Fibroblast of lung (primary cell): ENCODE results near the gene MB21D2. TPM values are rescaled to one million over a fixed set of nuclear protein-coding genes. Genes with fewer than 3 reads are reported as not detected.

Experiments
- DNase-seq, 2 donors: peaks; one replicate each; pipeline versions ENCODE4 v3.0.0 to v3.0.0-alpha.2; 2010; ENCODE audit warnings: low read depth in 2 of 2
- H2AFZ ChIP-seq: 2 replicates; pipeline ENCODE4 v1.5.1; 2012; ENCODE audit warnings: low read length, control low read depth, inconsistent platforms
- H3K27ac ChIP-seq: 2 replicates; pipeline ENCODE4 v1.5.1; 2011; ENCODE audit warnings: low read length, control low read depth; ENCODE audit not compliant: insufficient read depth
- H3K27me3 ChIP-seq: 2 replicates; pipeline ENCODE4 v1.5.1; 2011; ENCODE audit warnings: mild to moderate bottlenecking, low read length; ENCODE audit not compliant: control insufficient read depth, insufficient read depth
- H3K36me3 ChIP-seq: 2 replicates; pipeline ENCODE4 v1.5.1; 2011; ENCODE audit warnings: low read length; ENCODE audit not compliant: control insufficient read depth, insufficient read depth
- H3K4me1 ChIP-seq: 2 replicates; pipeline ENCODE4 v1.5.1; 2011; ENCODE audit warnings: low read length; ENCODE audit not compliant: control insufficient read depth, insufficient read depth; ENCODE audit errors: extremely low read depth
- H3K4me2 ChIP-seq: 2 replicates; pipeline ENCODE4 v1.5.1; 2011; ENCODE audit warnings: low read length, control low read depth; ENCODE audit not compliant: insufficient read depth; ENCODE audit errors: extremely low read depth
- H3K4me3 ChIP-seq, 4 experiments: fragments of 200-600 bp in 1 of 4; sonication (generic) in 1 of 4; replicated peaks in 1 of 4; 2 replicates each; pipeline ENCODE4 v1.5.1; 2011 to 2016; ENCODE audit warnings: low read length in 4 of 4, low read depth in 3 of 4, mild to moderate bottlenecking in 3 of 4, control low read depth in 2 of 4, inconsistent platforms in 1 of 4, mixed read lengths in 1 of 4; ENCODE audit not compliant: insufficient read depth in 1 of 4; ENCODE audit errors: control extremely low read depth in 1 of 4
- H3K79me2 ChIP-seq: 2 replicates; pipeline ENCODE4 v1.5.1; 2012; ENCODE audit warnings: mild to moderate bottlenecking, low read length, inconsistent platforms; ENCODE audit not compliant: control insufficient read depth, insufficient read depth
- H3K9ac ChIP-seq: 2 replicates; pipeline ENCODE4 v1.5.1; 2011; ENCODE audit warnings: mild to moderate bottlenecking, low read length, control low read depth; ENCODE audit not compliant: insufficient read depth
- H3K9me3 ChIP-seq: 2 replicates; pipeline ENCODE4 v1.5.1; 2012; ENCODE audit warnings: low read depth, low read length; ENCODE audit not compliant: control insufficient read depth, insufficient read depth
- H4K20me1 ChIP-seq: 2 replicates; pipeline ENCODE4 v1.5.1; 2011; ENCODE audit warnings: low read length; ENCODE audit not compliant: control insufficient read depth, insufficient read depth; ENCODE audit errors: extremely low read depth
- CTCF ChIP-seq, 2 donors: IDR thresholded peaks in 1 of 2; conservative IDR thresholded peaks in 1 of 2; 1 replicate in 1 of 2; 2 replicates in 1 of 2; pipeline ENCODE4 v1.5.1; 2011 to 2012; ENCODE audit warnings: low read length in 2 of 2, control low read depth in 1 of 2, inconsistent platforms in 1 of 2, low read depth in 1 of 2, mild to moderate bottlenecking in 1 of 2
- EZH2 ChIP-seq: IDR thresholded peaks from 2 replicates; pipeline ENCODE4 v1.5.1; 2012; ENCODE audit warnings: low read length, control low read depth, mild to moderate bottlenecking; ENCODE audit errors: missing control alignments
- polyA plus RNA-seq, 2 donors: library from polyadenylated mRNA; depleted of rRNA in 1 of 2; stranded (reverse) in 1 of 2; unstranded in 1 of 2; fragments of >200 nt; gene quantifications; 2 replicates each; pipeline ENCODE4 v1.2.1, GENCODE V29; 2011 to 2012; ENCODE audit warnings: missing spikeins in 1 of 2
- total RNA-seq: library from RNA; depleted of rRNA; stranded (reverse); fragments of >200 nt; gene quantifications from 2 replicates; pipeline ENCODE4 v1.2.1, GENCODE V29; 2014

The MB21D2 gene
- total and polyA plus RNA-seq, 2 donors (not counting 1 experiment from before 2014, with no cell fraction given): 3.5 to 11.4 TPM

- no peaks in the 10 kb centered on the region for H3K9me3 ChIP-seq
- peaks cover 17% of the 10 kb centered on the region for H3K4me1 ChIP-seq
- no peak overlapping the region for H2AFZ ChIP-seq
- H3K9ac ChIP-seq: no peak overlapping the region
- peak overlapping the region; percentile 31 for H3K27ac ChIP-seq
- H3K79me2 ChIP-seq: peaks cover 9% of the 10 kb centered on the region
- no peaks in the 10 kb centered on the region for H3K36me3 ChIP-seq
- TF ChIP-seq EZH2: no peak
- TF ChIP-seq CTCF (conservative IDR thresholded peaks at IDR 0.05 in 1 of 2, IDR thresholded peaks at IDR 0.05 in 1 of 2; ENCODE audit: low read depth in 1 of 2, low read length in 2 of 2): no peak
- DNase-seq: peak; percentile 91 to 98
- no peaks in the 10 kb centered on the region for H4K20me1 ChIP-seq
- peak overlapping the region; percentile 30 for H3K4me2 ChIP-seq
- H3K4me3 ChIP-seq: no peak overlapping the region
- no peaks in the 10 kb centered on the region for H3K27me3 ChIP-seq
Measured at GRCh38 chr3:192831111-192831644, 86.5 kb downstream of the MB21D2 start.

GRCh38 chr3:192830291-192831110 lies 87.2 kb downstream of the MB21D2 start:
- H3K27me3 ChIP-seq: no peaks in the 10 kb centered on the region
- H3K4me1 ChIP-seq: peaks cover 17% of the 10 kb centered on the region
- no peaks in the 10 kb centered on the region for H3K36me3 ChIP-seq
- H4K20me1 ChIP-seq: no peaks in the 10 kb centered on the region
- H3K4me2 ChIP-seq: peak overlapping the region; percentile 30
- no peak overlapping the region for H3K9ac ChIP-seq
- no peak overlapping the region for H3K4me3 ChIP-seq
- H3K27ac ChIP-seq: peak overlapping the region; percentile 31
- TF ChIP-seq EZH2 (no peak), CTCF (conservative IDR thresholded peaks at IDR 0.05 in 1 of 2, IDR thresholded peaks at IDR 0.05 in 1 of 2; ENCODE audit: low read depth in 1 of 2, low read length in 2 of 2) (no peak)
- H3K79me2 ChIP-seq: peaks cover 9% of the 10 kb centered on the region
- no peaks in the 10 kb centered on the region for H3K9me3 ChIP-seq
- peak in 1 of 2 donors; percentile 60 for DNase-seq
- H2AFZ ChIP-seq: no peak overlapping the region

- Histone ChIP-seq H3K9me3 (no peaks in the 10 kb centered on the region), H3K79me2 (peaks cover 9% of the 10 kb centered on the region), H3K4me1 (peaks cover 12% of the 10 kb centered on the region), H3K27me3 (no peaks in the 10 kb centered on the region), H3K4me3 (no peak overlapping the region), H3K4me2 (no peak overlapping the region), H3K27ac (no peak overlapping the region), H3K36me3 (no peaks in the 10 kb centered on the region), H4K20me1 (no peaks in the 10 kb centered on the region), H3K9ac (no peak overlapping the region), H2AFZ (no peak overlapping the region)
- TF ChIP-seq EZH2: no peak
- TF ChIP-seq CTCF (conservative IDR thresholded peaks at IDR 0.05 in 1 of 2, IDR thresholded peaks at IDR 0.05 in 1 of 2; ENCODE audit: low read depth in 1 of 2, low read length in 2 of 2): no peak
- DNase-seq: no peak
Measured at GRCh38 chr3:192827863-192828594, 89.6 kb downstream of the MB21D2 start.
